GM12891 (cell line): ENCODE data around the gene MCTP2.

Experiments
- DNase-seq: peaks from one replicate; pipeline ENCODE4 v3.0.0; 2011; ENCODE audit warnings: low spot score; ENCODE audit not compliant: insufficient read length
- FAIRE-seq: peaks from 2 replicates; lab custom pipeline; 2011; peaks lifted over from hg19 to GRCh38; lab: Jason Lieb, UNC
- PAX5 ChIP-seq: IDR thresholded peaks from 2 replicates; pipeline ENCODE4 v1.6.1; 2011; ENCODE audit warnings: low read length, moderate library complexity, mild to moderate bottlenecking; ENCODE audit not compliant: insufficient read depth, severe bottlenecking
- POLR2A ChIP-seq: IDR thresholded peaks from 2 replicates; pipeline ENCODE4 v1.6.1; 2011; ENCODE audit warnings: low read depth, low read length, control low read depth
- POLR2AphosphoS5 ChIP-seq: IDR thresholded peaks from 2 replicates; pipeline ENCODE4 v1.6.1; 2011; ENCODE audit warnings: low read depth, low read length, control low read depth
- POU2F2 ChIP-seq: IDR thresholded peaks from 2 replicates; pipeline ENCODE4 v1.6.1; 2011; ENCODE audit warnings: low read depth, mild to moderate bottlenecking, control low read depth, low read length, moderate library complexity
- SPI1 ChIP-seq: IDR thresholded peaks from 2 replicates; pipeline ENCODE4 v1.6.1; 2011; ENCODE audit warnings: low read depth, low read length, control low read depth
- TAF1 ChIP-seq: IDR thresholded peaks from 2 replicates; pipeline ENCODE4 v1.6.1; 2011; ENCODE audit warnings: low read depth, low read length, control low read depth

Gene MCTP2

GRCh38 chr15:94314639-94315038 is 83.3 kb downstream of the MCTP2 start:
- FAIRE-seq, result no peak
- no peak for DNase-seq
- TF ChIP-seq POLR2A (no peak), PAX5 (no peak), SPI1 (no peak), TAF1 (no peak), POLR2AphosphoS5 (no peak), POU2F2 (no peak)

- no peak for FAIRE-seq
- TF ChIP-seq POLR2AphosphoS5 (no peak), POLR2A (no peak), POU2F2 (no peak), PAX5 (no peak), TAF1 (no peak), SPI1 (no peak)
- no peak for DNase-seq
Measured at GRCh38 chr15:94317211-94317610, 85.8 kb downstream of the MCTP2 start.

GRCh38 chr15:94322141-94322540 is 90.8 kb downstream of the MCTP2 start:
- no peak for DNase-seq
- FAIRE-seq, result no peak

GRCh38 chr15:94323076-94323475 is 91.7 kb downstream of the MCTP2 start:
- no peak for DNase-seq
- FAIRE-seq, result no peak
- no peak for TF ChIP-seq POLR2A
- TF ChIP-seq POU2F2, result no peak
- TF ChIP-seq POLR2AphosphoS5, result no peak

More at GRCh38 chr15:94322141-94322540, 90.8 kb downstream of the MCTP2 start:
- TF ChIP-seq POLR2AphosphoS5, result no peak
- TF ChIP-seq TAF1, result no peak
- TF ChIP-seq PAX5, result no peak
- no peak for TF ChIP-seq SPI1
- TF ChIP-seq POLR2A, result no peak
- no peak for TF ChIP-seq POU2F2

GRCh38 chr15:94324117-94324826 is 92.9 kb downstream of the MCTP2 start:
- no peak for TF ChIP-seq POLR2A
- no peak for TF ChIP-seq TAF1
- TF ChIP-seq SPI1, result no peak
- TF ChIP-seq POLR2AphosphoS5, result no peak
- TF ChIP-seq POU2F2, result no peak
- no peak for TF ChIP-seq PAX5
- FAIRE-seq (peak; percentile 99), DNase-seq (peak; percentile 25)

GRCh38 chr15:94324835-94325767 is 93.7 kb downstream of the MCTP2 start:
- DNase-seq (no peak), FAIRE-seq (no peak)
- TF ChIP-seq POU2F2, result no peak
- no peak for TF ChIP-seq TAF1
- TF ChIP-seq POLR2AphosphoS5, result no peak
- TF ChIP-seq POLR2A, result no peak
- no peak for TF ChIP-seq PAX5
- no peak for TF ChIP-seq SPI1

GRCh38 chr15:94327356-94327936 is 96.1 kb downstream of the MCTP2 start:
- TF ChIP-seq POLR2AphosphoS5 (no peak), SPI1 (no peak), POU2F2 (no peak), PAX5 (no peak), TAF1 (no peak), POLR2A (no peak)
- FAIRE-seq (peak; percentile 33), DNase-seq (peak; percentile 13)

- TF ChIP-seq SPI1, result no peak
- FAIRE-seq, result no peak
- DNase-seq, result no peak
Measured at GRCh38 chr15:94331731-94332130, 100.4 kb downstream of the MCTP2 start.

GRCh38 chr15:94335616-94336015 is 104.3 kb downstream of the MCTP2 start:
- no peak for FAIRE-seq
- no peak for DNase-seq

More at GRCh38 chr15:94335616-94336015, 104.3 kb downstream of the MCTP2 start:
- TF ChIP-seq TAF1, result no peak
- no peak for TF ChIP-seq POLR2A
- no peak for TF ChIP-seq POU2F2
- TF ChIP-seq SPI1, result no peak
- no peak for TF ChIP-seq PAX5
